Skeletal muscle cell (primary cell): ENCODE measurements around the gene WNT7A.

Experiments used
- DNase-seq: peaks from one replicate; pipeline ENCODE4 v3.0.0-alpha.2; 2010; ENCODE audit warnings: low read depth
- H3K4me3 ChIP-seq: 2 replicates; pipeline ENCODE4 v1.5.1; 2011; ENCODE audit warnings: low read depth, mild to moderate bottlenecking, control low read depth, low read length, moderate library complexity

The WNT7A gene

DNA sequence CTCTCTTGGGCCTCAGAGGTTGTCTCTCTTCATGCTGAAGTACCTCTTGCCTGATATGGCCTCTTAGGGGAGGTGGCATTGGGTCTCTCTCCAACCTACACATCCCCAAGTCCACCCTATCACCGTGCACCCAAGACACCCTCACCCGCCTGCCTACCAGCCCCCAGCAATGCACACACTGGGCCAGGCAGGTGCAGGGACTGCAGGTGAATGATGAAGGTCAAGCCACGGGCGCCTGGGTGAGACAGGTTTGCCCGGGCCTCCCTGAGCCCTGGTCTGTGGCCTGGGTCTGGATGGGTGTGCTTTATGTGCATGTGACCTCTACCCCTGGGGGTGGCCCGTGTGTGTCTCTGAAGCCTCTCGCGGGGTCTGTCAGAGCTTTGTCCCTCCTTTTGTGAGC, 68.3 kb downstream of the WNT7A start:
- DNase-seq: no peak
- no peak overlapping the region for H3K4me3 ChIP-seq

DNA sequence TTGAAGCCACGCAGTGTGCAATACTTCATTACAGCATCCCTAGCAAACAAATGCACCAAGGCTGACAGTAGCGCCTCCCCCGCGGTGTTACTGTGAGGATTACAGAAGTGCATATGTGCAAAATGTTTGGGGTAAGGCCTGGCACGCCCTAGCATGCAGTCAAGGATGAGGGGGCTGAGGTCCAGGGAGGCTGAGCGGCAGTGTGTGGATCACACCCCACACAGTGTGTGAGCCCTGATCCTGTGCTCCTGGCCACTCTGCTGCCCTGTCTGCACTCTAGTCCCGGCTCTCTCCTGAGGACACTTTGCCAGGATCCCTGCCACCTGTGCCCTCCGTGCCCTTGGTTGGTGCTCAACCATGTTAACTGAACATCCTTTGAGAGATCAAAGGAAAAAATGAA, 71.3 kb downstream of the WNT7A start:
- DNase-seq: no peak

DNA sequence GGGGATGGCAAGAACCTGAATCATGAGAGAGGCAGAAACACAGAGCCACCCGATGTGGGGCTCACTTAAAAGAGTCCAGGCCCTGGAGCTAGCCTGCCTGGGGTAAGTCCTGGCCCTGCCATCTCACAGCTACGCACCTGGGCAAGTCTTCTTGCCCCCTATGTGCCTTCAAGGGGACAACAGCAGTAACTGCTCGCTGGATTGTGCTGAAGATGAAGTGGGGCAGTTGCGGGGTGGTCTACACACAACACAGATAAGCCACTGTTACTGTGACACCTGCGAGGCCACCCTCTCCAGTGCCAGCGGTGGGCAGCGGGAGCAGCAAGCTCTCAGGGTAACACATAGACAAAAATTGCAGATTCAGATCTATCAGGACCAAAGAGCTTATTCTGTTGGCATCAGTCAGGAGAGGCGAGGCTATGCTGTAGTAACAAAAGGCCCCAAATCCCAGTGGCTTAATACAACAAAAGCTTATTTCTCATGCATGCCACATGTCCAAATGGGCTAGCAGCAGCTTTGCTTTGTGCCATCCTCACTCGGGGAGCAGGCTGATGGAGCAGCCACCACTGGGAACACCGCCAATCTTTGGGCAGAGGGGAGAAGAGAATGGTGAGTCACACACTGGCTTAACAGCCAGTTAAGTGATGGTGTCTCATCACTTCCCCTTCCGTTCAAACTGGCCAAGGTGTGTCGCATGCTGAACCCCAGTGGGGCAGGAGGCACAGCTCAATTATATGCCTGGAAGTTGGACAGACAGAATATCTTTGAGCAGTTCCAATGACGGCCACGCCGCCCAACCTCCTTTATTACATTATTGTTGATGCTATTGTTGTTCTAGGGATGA, 78.3 kb downstream of the WNT7A start:
- no peak for DNase-seq

More for the DNA sequence above, 71.3 kb downstream of the WNT7A start:
- H3K4me3 ChIP-seq: no peak overlapping the region

DNA sequence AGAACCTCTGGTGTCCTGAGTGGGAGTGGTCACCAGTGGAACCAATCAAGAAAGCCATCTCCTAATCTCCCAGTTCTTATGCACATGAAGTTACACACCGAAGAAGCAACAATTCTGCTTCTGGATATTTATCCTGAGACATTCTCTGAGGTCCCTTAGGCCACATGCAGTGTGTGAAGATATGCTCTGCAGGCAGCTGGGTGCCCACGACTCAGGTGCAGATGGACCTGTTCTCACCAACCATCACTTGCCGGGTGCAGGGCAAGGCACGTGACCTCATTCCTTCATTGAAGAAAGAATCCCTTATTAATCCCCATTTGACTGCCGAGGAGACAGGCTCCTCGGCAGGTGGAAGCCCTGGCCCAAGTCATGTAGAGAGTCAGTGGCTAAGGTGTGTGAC, 79.8 kb downstream of the WNT7A start:
- no peak overlapping the region for H3K4me3 ChIP-seq
- no peak for DNase-seq

More for the DNA sequence above, 78.3 kb downstream of the WNT7A start:
- no peak overlapping the region for H3K4me3 ChIP-seq

DNA sequence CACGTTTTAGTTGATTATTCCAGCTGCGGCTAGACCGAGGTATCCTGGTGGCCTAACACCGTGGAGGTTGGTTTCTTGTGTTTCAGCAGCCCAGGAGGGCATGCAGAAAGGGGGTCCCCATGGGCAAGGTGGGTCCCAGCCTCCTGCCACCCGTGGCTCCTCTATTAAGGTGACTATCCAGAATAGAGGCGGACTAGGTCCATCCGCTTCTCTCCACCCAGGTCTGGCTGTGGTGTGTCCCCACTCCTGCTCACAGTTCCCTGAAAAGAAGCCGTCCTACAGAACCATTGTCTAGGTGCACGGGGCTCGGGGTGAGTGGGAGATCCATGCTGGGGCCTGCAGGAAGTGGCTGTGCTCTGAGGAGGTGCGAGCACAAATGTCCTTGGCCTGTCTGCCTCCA, 81.5 kb downstream of the WNT7A start:
- no peak for DNase-seq

DNA sequence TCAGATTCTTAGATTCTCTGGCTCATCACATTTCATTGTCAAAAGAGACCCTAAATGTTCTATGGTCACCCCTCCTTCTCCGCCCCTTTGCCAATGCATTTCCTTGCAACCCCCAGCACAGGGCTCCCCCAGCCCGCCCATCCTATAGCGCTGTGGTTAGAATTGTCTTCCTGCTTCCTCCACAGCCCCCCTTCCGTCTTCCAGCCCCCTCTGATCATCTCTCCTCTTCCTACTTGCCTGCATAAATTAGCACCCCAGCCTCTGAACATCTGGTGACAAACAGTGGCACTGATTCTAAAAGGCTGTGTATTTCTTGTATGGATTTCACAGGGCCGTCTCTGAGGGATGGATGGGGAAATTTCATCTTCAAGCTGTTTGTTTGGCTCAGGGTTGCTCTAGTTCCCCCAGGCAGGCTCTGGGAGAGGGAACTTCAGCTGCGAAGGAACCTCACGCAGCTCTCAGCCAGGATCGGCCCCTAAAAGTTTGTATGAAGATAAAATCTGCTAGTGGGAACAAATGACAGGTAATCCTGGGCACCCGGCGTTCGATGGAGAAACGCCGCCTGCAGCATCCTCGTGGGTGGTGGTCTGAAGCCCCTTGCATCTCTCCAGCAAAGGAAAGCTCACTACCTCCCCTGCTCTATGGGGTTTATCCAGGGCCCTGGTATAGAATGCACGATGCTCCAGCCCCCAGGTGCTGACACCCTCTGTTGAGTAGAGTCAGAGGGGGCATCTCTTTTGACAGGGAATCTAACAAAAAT, 83.0 kb downstream of the WNT7A start:
- H3K4me3 ChIP-seq: no peak overlapping the region
- DNase-seq: no peak

More for the DNA sequence above, 81.5 kb downstream of the WNT7A start:
- no peak overlapping the region for H3K4me3 ChIP-seq

DNA sequence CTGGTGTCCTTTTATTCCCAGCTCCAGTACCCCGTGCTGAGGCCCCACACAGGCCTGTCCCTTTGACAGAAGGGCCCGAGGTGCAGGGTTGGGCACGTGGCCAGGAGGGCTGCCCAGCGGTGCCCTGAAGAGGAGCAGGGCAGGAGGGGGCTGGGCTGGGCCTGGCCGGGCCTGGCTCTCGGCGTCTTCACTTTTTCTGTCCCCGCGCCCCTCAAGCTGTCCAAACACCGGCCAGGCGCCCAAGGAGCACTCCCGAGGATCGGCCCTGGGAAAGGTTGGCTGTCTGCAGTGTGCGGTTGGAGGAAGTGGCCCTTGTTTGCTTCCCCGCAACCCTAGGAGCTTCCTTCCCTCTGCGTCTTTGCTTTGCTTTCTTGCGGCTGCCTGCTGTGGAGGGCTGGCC, 84.1 kb downstream of the WNT7A start:
- H3K4me3 ChIP-seq: no peak overlapping the region
- no peak for DNase-seq

DNA sequence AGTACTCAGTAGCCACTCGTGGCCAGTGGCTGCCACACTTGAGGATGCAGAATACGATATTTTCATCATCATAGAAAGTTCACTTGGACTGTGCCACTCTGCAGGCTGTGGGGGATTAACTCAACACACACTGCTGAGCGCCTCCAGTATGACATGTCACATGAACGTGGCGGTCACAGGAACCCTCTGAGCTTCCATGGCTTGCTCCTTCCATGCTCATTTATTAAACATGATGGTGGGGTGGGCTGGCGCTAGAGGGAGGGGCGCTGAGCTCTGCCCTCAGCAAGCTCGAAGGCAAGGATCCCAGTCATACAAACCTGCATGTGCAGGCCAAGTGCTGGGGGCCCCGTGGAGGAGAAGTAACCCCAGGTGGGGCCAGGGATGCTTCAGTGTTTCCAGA, 85.5 kb downstream of the WNT7A start:
- no peak for DNase-seq

DNA sequence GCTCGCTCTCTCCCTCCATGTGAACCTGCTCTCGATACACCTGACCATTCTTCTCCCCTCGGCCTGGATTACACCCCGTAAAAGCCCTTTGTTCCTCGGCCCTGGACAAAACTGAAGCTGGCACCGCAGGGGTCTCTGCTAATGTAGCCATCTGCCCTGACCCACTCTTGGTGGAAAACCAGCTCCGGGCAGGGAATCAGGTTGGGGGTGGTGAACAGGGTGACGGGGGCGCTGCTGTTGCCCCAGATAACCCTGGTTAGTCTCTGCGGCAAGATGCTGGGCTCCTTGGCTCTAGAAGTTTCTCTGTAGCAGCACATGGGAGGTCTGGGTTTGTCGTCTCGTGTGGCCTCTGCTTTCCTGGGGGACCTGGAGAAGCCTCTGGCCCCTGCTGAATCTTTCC, 86.4 kb downstream of the WNT7A start:
- no peak overlapping the region for H3K4me3 ChIP-seq
- DNase-seq: no peak

More for the DNA sequence above, 85.5 kb downstream of the WNT7A start:
- H3K4me3 ChIP-seq: no peak overlapping the region

DNA sequence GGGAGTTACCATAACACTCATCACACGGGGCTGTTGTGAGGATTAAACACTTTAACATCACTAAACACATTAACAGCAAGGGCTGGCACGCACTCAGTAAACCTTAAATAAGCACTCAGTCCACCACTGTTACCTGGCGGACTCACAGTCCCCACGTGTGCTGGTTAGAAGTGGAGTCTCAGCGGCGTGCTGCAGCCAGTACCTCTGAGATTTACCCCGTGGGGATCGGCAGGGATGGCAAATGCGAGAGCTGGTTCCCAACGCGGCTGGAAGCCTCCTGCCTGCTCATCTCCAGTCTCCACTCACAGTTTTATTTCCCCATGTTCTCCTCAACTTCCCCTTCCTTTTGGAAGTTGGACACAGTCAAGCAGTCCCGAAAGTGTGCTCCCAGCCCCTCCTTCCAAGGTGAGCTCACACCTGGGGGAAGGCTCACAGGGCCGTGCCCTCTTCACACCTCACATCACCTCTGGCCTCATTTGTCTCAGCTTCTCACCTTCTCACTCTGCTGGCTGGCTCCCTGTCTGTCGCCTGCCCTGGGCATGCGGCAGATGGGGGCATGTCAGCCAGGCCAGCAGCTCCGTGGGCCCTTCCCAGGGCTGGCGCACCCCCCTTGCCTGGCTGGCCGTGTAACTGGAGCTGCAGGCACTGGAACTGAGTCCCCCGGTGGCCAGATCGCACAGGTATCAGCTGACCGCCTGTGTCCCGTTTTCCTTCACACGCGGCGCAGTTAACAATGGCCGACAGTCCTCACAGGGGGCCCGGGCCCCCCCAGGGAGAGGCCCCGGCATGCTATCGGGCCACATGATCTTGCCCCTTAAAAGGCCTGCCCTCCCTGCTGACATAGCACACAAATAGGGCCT, 87.1 kb downstream of the WNT7A start:
- no peak overlapping the region for H3K4me3 ChIP-seq
- no peak for DNase-seq

DNA sequence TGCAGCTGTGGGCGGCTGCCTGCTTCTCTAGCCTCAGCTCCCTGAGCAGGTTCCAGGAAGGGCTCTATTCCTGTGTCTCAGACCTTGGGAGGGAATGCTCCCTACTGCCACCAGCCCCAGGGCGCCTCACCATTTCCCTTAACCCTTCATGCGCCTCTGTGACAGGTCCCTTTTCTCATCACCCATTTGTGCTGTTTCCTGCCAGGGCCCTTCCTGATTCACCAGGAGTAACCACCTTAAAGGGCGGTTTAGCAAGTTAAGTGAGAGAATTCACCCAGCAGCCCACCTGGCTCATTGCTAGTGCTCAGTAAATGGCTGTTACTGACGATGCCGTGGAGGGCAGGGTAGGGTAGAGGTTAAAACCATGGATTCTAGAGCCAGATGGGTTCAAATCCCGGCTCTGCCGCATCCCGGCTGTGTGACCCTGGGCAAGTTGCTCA, 87.8 kb downstream of the WNT7A start:
- DNase-seq: no peak
- H3K4me3 ChIP-seq: no peak overlapping the region

DNA sequence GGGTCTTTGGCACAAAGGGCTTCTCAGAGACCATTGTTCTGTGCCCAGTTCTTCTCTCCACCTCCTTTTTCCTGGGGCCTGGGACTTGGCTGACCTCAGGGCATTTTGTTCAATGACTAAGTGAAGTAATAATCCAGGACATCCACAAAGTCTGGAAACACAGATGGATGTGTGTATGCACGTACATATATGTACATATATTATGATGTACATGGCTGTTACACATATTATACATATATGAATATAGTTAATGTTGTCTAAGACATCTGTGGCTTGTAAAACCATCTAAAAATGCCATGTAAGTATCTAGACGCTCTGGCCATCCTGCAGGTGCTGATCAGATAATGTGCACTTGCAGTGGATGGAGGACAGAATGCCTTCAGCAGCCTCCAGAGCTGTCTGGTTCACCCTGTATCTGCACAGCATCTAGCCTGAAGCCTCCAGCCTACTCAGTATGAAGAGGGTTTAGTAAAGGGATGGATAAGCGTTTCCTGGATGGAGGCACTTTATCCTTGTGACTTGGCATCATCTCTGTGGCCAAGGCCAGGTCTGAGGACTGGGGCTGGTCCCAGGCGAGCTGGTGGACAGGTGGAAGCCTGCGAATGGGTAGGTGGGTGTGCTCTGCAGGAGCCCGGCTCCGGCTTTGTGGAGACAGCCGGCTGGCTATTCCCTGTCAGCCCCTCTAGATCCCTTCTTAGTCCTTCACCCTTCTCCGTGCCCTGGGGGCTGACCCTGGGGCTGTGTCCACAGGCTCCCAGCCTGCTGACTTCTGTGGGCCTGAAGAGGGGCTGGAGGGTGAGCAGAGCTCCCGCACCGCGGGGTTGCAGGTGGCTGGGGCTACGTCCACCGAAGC, 88.4 kb downstream of the WNT7A start:
- DNase-seq: no peak
- no peak overlapping the region for H3K4me3 ChIP-seq

DNA sequence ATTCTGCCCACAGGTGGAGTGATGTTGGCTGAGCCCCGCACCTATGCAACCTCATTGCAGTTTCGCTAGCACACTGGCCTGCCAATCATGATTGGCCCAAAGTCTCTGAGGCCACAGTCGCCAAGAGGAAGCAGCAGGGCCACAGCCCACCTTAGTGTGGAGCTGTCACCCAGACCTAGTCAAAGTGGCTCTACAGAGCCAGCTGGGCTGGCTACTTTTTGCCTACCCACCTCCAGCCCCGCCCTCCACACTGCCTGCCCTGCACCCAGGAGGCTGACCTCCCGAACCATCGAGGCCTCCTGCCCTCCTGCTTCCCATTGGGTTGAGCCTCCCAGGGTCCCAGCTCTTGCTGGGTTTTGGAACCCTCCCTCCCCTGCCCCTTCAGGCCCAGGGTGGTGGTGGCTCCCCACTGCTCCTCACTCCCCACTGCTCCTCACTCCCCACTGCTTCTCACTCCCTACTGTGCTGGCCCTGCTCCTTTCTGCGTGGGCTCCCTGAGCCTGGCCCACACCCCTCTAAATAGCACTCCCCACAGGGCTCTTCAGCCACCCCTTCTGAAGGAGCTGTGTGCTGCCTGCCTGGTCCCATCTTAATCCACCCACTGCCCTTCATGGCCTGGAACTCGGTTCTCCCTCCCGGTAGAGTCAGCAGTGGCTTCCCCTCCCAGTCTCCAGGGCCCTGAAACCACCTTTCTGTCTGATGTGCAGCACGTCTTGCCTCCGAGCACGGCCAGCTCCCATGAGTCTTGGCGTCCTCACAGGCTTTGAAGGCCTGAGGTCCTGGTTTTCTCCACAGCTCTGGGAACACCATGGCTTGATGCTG, 89.3 kb downstream of the WNT7A start:
- DNase-seq: no peak

DNA sequence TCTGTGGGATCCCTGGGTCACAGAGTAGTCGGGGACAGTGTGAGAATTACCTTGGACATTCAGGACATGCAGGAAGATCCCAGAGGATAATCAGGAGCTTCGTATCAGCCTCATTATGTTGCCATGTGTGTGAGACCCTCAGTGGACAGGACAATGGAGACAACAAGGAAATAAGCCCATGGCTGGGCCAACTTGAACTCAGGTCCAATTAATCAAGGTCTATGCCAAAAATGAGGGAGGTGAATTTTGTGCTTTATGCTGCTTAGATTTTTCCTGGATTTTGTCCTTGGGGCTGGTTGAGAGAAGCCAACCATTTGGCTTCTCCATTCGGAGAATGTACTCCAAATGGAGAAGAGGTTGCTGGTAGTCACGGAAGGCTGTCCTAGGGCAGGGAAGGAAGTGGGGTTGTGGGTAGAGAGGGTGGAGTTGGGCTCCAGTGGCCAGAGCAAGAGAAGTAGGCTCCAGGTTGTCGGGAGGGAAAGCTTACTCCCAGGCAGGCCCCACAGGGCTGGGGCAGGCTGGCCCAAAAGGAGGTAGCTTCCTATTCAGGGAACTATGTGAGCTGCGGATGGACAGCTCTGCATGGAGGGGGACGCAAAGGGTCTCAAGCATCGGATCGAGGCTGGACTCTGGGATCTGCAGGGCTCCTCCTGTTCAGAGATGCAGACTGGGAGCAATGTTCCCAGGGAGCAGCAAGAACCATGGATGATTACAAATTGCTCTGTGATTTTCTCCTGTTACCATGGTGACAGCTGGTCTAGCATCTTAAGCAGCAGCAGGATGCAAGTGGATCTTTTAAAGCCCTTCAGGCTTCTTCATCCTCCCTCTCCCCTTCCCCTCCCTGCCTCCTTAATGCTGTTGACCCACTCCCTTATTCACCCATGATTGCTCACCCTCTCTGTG, 91.1 kb downstream of the WNT7A start:
- no peak overlapping the region for H3K4me3 ChIP-seq
- DNase-seq: no peak

More for the DNA sequence above, 89.3 kb downstream of the WNT7A start:
- H3K4me3 ChIP-seq: no peak overlapping the region

DNA sequence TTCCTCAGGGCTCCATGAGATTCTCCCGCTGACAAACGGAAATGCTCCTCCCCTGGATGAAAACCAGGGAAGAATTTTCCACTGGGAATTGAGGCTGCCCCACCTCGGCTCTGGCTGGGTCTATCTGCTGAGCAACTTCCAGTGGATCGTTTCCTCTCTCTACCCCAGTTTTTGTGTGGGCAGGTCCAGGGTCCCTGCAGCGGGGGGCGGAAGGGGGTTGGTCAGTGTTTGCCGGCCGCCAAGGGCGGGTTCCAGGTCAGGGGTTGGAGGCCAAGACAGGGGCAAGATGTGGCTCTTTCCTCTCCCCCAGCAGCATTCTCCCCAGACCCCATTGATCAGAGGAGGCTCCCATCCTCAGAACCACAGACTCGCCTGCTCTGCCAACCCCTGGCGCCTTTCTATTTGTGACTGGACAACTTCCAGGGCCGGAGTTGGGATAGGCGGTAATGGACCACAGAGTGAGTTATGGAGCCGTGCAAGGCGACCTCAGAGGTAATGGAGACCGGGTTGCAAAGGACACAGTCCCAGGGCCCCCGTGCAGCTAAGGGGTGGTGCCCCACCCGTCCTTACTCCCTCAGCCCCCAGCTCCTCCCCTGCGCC, 92.2 kb downstream of the WNT7A start:
- no peak overlapping the region for H3K4me3 ChIP-seq
- no peak for DNase-seq

DNA sequence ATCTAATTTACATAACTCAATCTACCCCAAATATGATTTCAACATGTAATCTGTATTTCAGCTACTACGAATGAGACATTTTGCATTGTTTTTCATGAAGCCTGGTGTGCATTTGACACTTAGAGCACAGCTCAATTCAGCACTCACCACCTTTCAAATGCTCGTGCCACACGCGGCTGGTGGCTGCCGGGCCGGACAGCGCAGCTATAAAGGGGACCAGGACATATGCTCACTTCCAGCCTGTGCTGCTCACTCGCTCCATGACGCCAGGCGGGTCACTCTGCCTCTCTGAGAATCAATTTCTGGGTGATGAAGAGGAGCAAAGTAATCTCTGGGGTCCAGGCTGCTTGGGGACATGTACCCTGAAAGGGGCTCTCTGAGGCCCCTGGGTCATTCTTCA, 93.1 kb downstream of the WNT7A start:
- no peak overlapping the region for H3K4me3 ChIP-seq
- no peak for DNase-seq
